ENCODE data around the gene HSPA12A. TPM values are rescaled to one million over a fixed set of nuclear protein-coding genes. Genes with fewer than 3 reads are reported as not detected.

The HSPA12A gene
- total RNA-seq, 4 donors from 2014 or later = 20.2 to 55.1 (median 32.5) TPM

DNA sequence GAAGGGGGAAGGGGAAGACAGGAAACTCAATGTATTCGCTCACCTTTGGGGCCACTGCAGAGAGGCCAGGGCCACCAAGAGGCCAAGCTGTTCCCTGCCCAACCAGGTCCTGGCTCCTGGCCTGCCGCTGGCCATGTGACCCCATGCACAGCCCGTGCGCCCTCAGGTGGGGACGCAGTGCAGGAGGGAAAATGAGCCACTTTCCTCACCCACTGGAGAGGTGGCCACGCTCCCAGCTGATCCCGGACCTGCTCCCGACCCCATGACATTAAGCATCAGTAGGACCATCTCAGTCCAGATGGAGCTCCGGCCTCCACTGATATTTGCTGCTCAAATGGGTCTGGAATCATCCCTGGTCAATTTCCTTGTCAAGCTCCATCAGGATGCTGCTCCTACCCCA is 40.2 kb downstream of the HSPA12A start:
- DNase-seq (ENCODE audit: low spot score) (no peak), ATAC-seq (ENCODE audit: low FRiP score) (no peak)
- TF ChIP-seq, protein P1, sequence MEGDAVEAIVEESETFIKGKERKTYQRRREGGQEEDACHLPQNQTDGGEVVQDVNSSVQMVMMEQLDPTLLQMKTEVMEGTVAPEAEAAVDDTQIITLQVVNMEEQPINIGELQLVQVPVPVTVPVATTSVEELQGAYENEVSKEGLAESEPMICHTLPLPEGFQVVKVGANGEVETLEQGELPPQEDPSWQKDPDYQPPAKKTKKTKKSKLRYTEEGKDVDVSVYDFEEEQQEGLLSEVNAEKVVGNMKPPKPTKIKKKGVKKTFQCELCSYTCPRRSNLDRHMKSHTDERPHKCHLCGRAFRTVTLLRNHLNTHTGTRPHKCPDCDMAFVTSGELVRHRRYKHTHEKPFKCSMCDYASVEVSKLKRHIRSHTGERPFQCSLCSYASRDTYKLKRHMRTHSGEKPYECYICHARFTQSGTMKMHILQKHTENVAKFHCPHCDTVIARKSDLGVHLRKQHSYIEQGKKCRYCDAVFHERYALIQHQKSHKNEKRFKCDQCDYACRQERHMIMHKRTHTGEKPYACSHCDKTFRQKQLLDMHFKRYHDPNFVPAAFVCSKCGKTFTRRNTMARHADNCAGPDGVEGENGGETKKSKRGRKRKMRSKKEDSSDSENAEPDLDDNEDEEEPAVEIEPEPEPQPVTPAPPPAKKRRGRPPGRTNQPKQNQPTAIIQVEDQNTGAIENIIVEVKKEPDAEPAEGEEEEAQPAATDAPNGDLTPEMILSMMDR (IDR thresholded peaks at IDR 0.05) = no peak

DNA sequence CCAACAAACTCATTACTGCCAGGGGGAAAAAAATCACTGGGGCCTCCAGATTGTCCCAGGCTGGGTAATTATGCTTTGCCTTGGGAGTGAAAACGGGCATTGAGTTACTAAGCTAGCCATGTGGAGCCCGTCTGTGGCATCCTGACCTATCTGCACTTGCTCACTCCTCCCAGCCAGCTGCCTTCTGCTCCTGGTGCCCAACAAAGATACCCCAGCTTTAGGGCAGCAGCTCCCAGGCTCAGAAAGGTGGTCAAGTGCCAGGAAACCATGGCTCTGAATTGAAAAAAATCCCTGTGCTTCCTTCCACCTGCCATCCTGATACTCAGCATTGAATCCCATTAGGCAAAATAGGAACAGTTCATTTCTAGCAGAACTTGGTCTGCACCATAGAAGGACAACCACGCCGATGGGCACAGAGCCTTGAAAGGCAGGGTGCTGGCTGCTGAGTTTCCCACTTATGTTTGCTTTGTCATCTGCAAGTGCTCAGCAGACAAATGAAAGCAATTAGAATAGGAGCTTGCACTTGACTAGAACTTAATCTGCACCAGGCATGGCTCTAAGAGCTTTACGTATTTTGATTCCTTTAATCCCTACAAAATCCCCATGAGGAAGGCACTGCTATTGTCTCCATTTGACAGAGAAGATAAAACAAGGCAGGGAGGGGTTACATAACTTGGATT is 42.8 kb downstream of the HSPA12A start:
- TF ChIP-seq, protein P1 (IDR thresholded peaks at IDR 0.05) = no peak
- DNase-seq (ENCODE audit: low spot score) (no peak), ATAC-seq (ENCODE audit: low FRiP score) (no peak)

DNA sequence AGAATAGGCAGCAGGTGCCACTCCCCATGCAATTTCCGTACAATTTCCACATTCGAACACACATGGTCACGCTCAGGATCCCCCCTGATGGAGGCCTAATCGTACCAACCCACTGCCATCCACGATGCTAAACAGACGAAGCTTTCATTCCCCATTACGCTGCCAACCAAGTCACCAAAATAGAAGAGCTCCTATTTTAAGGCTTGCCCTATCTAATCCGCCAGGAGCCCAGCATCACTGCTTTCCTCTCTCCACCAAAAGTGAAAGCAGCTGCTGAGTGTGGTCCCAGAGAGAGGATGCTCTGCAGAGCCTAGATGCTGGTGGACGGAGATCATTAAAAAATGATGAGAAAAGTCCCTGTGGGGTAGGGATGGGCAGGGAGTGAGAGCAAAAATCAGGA is 43.3 kb downstream of the HSPA12A start:
- TF ChIP-seq, protein P1 (IDR thresholded peaks at IDR 0.05) = no peak
- ATAC-seq (ENCODE audit: low FRiP score) = no peak
- no peak for DNase-seq (ENCODE audit: low spot score)

DNA sequence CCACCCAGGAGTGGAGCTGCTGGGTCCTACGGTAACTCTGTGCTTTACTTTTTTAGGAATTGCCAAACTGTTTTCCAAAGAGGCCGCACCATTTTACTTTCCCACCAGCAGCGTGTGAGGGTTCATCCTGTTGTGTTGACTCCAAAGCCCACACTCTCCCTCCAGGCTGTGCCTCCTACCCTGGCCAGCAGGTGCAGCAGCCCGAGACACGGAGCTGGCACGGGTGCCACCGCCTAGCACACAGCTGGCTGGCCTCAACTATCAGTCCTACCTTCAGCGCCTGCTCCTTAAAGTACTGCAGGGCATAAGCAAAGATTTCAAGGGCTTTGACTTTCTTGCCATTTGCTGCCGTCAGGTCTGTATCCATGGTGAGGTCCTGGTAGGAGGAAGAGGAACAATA is 44.0 kb downstream of the HSPA12A start:
- ATAC-seq (ENCODE audit: low FRiP score) (no peak), DNase-seq (ENCODE audit: low spot score) (no peak)

DNA sequence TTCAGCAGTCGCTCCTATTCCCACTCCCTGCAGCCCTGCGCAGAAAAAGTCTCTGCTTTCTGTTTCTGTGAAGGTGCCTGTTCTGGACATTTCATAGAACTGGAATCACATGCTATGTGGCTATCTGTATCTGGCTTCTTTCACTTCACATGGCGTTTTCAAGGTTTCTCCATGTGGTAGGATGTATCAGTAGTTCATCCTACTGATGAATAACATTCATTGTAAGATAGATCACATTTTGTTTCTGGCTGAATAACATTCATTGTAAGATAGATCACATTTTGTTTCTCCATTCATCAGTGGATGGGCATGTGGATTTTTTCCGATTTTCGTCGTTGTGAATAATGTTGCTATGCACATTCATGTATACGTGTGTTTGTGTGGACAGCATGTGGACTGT is 44.5 kb downstream of the HSPA12A start:
- DNase-seq (ENCODE audit: low spot score) (no peak), ATAC-seq (ENCODE audit: low FRiP score) (no peak)
- TF ChIP-seq, protein P1 (IDR thresholded peaks at IDR 0.05) = no peak

More for the DNA sequence above, 44.0 kb downstream of the HSPA12A start:
- TF ChIP-seq, protein P1 (IDR thresholded peaks at IDR 0.05) = no peak

DNA sequence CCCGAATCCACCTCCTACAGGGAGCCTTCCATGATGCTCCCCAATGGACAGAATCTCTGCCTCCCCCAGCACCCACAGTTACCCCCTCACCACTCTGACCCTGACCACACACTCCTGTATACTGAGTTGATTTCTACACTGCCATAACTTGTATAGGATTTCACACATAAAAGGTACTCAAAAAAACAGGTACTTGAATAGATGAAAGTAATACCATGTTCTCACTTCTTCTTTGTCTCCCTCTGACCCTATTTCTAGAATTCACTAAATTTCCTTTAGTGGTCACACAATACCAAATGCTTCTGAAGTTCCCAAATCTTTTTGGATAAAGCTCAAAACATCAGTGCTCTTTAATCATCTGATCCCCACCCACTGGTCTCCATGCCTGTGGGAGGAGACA is 45.4 kb downstream of the HSPA12A start:
- ATAC-seq (ENCODE audit: low FRiP score) = no peak
- DNase-seq (ENCODE audit: low spot score) = no peak
- TF ChIP-seq, protein P1 (IDR thresholded peaks at IDR 0.05) = no peak

DNA sequence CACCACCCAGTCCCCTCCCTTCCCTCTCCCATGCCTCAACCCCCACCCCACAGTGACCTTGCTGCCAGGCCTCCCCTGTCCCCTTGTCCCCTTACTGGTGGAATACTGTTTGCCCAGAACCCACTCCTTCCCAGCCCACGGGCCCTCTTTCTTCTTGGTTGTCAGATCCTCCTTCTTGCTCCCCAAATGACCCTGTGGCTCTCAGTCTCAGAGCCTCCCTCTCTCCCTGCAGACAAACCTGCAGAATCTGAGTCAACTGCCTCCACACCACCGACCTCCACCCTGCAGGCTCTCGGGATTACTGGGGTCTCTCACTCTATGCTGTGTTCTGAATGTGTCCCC is 47.5 kb downstream of the HSPA12A start:
- TF ChIP-seq, protein P1 (IDR thresholded peaks at IDR 0.05) = no peak
- DNase-seq (ENCODE audit: low spot score) = no peak
- no peak for ATAC-seq (ENCODE audit: low FRiP score)
